GM18508 (cell line): ENCODE data around the gene TLDC2.
"Not testable (repeated sequence)": the region's sequence is repeated elsewhere in the genome, so short reads cannot be mapped to it uniquely, and the experiment has no call there.

Experiments
- ATAC-seq: cut with Tn5 transposase; IDR thresholded peaks from one replicate; pipeline ENCODE4 v1.9.1; 2021; ENCODE audit warnings: moderate number of reproducible peaks; ENCODE audit not compliant: insufficient read depth, unreplicated experiment

TLDC2 gene

GRCh38 chr20:36875702-36876472 lies at the start of gene TLDC2:
Gene TLDC2 (plus strand): TSS chr20:36876138. CDS start chr20:36876175, 37 bp downstream.
- no peak for ATAC-seq

DNA sequence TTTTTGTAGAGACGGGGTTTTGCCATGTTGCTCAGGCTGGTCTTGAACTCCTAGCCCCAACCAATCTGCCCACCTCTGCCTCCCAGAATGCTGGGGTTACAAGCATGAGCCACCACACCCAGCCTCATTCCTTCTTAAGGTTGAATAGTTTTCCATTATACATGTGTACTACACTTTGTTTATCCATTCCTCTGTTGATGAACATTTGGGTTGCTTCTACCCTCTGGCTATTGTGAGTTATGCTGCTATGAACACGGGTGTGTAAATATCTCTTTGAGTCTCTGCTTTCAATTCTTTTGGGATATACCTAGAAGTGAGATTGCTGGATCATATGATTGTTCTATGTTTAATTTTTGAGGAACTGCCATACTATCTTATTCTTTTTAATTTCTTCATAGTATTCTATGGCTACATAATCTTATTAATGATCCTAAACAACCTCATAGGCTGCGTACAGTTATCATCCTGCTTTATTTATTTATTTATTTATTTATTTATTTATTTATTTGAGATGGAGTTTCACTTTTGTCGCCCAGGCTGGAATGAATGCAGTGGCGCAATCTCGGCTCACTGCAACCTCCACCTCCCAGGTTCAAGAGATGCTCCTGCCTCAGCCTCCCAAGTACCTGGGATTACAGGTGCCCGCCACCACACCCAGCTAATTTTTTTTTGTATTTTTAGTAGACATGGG lies 49.2 kb upstream of the TLDC2 start:
- no peak for ATAC-seq

GRCh38 chr20:36827541-36828279 lies 48.2 kb upstream of the TLDC2 start:
- peak; percentile 57 for ATAC-seq

- ATAC-seq = no peak
Observed at GRCh38 chr20:36830791-36831691, 44.9 kb upstream of the TLDC2 start.

DNA sequence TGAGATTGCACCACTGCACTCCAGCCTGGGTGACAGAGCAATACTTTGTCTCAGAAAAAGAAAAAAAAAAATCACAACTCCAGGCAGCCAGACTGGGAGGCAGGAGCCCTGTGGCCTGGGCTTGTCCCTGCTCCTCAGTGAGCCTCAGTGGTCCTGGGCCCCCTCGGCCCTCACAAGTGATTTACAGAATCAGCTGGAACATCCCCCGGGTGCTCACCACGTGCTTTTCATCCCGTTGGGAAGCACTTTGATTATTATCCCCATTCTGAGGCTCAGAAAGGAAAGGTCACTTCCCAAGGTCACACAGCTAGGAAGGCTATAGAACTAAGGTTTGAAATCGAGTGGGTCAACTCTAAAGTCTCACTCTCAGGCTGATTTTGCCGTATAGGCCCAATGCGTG lies 43.1 kb upstream of the TLDC2 start:
- ATAC-seq = no peak

GRCh38 chr20:36833275-36834020 lies 42.5 kb upstream of the TLDC2 start:
- ATAC-seq = no peak

DNA sequence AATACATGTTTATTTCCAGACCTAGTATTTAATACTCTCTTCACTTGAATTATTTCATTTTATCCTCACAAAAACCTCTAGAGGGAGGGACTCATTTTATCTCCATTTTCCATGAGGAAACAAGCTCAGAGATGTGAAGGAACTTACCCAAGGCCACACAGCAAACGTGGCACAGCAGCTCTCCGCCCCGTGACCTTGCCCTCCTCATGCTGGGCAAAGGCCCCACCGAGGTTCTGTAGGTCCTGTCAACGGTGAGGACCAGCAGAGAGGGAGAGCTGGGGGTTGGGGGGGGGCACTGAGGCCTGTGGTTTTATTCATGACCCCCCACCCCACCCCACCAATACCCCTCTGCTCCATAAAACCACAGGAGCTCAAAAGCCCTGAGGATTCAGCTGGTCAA lies 40.9 kb upstream of the TLDC2 start:
- ATAC-seq = no peak

DNA sequence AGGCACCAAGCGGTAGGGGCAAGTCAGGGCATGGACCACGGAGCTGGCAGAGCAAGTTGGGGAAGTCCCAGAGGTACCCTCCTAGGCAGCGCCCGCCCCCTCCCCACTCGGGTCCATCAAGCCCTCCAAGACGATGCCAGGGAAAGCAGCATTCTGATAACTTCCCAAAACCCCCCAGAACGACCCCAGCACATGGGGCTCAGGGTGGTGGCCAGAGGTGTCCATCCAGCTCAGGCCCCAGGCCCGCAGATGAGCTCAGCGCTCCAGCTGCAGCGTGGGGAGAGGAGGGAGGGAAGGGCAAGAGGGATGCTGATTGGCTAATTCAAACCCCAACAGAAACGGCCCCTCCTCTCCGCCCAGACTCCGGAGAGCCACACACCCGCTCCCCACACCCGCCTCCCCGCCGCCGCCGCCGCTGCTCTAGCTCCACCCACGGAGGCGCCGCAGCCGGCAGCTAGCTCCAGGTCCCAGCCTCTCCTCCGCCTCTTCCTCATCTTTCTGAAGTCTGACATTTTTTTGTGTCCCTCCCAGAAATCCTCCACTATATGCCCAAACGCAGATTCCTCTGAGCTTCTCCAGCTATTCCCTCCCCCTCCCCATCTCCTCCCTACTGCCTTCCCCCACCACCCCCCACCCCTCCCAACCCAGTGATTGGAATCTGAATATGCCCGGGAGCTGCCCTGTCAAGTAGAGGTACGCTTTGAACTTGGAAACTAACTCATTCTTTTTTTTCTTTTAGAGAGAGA lies 40.3 kb upstream of the TLDC2 start:
- ATAC-seq = no peak

DNA sequence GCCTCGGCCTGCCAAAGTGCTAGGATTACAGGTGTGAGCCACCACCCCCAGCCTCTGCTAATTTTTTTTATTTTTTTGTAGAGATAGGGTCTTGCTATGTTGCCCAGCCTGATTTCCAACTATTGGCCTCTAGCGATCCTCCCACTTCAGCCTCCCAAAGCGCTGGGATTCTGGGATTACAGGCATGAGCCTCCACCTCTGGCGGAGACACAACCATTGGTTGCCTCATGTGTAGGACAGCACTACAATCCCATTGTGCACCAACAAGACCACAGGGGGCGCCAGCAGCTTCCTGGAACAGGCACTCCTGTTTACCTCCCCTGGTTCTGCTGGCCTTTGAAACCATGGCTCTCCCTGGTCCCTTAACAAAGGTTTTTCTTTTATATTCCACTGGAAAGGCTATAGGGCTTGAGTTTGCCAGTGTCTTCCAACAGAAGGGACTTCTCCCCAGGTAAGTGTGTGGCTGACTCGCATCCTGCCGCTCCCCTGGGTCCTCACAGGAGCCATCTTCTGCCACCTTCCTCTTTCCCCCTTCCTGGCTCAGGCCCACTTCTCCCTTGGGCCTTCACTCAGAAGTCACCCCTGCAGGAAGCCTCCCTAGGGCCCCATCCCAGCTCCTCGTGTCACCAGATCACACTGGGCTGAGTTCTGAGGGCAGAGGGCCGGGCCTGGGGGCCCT lies 39.2 kb upstream of the TLDC2 start:
- ATAC-seq = no peak

GRCh38 chr20:36838376-36838775 lies 37.6 kb upstream of the TLDC2 start:
- ATAC-seq = not testable (repeated sequence)

DNA sequence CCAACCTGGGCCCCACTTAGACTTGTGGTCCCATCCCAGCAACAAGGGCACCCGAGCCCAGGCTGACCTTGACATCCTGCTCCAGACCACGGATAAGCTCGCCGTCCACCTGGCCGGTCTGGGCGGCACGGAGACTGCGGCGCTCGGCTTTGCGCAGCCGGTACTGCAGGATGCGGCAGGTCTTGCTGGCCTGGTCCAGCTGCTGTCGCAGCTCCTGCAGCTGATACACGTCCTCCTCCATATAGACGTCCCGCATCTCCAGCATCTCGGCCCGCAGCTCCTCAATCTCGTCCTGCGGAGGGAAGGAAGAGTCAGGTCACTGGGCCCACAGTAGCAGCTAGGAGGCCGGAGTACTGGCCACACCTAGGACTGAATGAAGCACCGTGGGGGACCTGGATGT lies 36.8 kb upstream of the TLDC2 start:
- no peak for ATAC-seq

DNA sequence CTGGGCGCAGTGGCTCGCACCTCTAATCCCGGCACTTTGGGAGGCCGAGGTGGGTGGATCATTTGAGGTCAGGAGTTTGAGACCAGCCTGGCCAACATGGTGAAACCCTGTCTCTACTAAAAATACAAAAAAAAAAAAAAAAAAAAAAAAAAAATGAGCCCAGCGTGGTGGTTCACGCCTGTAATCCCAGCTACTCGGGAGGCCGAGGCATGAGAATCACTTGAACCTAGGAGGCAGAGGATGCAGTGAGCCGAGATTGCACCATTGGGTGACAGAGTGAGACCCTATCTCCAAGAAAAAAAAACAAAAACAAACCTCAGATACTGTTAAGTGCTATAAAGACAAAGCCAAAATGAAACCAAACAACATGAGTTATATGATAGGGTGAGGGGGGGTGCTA lies 34.9 kb upstream of the TLDC2 start:
- not testable (repeated sequence) for ATAC-seq

GRCh38 chr20:36845288-36845971 lies 30.5 kb upstream of the TLDC2 start:
- ATAC-seq = no peak

DNA sequence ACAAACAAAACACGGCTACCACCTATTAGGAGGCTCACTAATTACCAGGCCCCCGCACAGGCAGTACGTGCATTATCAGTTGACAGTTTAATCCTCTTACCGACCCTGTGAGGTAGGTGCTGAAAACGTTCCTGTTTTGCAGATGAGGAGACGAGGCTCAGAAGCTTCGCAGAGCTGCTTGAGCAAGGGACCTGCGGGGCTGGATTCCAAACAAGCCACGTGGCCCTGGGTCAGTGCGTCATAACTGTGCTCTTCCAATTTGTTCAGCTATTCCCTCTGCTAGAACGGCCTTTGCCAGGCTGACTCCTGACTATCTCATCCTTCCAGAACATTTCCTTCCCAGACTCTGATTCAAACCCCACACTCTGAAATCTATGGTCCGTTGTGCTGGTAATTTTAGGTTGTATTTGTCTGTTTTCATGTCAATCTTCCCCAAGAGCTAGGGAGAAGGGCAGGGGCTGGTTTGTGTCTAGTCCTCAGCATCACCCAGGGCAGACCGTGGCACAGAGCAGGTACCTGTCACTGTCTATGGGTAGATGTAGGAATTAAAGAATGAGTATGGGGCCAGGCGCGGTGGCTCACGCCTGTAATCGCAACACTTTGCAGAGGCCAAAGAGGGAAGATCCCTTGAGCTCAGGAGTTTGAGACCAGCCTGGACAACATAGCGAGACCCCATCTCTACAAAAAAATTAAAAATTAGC lies 28.8 kb upstream of the TLDC2 start:
- no peak for ATAC-seq

DNA sequence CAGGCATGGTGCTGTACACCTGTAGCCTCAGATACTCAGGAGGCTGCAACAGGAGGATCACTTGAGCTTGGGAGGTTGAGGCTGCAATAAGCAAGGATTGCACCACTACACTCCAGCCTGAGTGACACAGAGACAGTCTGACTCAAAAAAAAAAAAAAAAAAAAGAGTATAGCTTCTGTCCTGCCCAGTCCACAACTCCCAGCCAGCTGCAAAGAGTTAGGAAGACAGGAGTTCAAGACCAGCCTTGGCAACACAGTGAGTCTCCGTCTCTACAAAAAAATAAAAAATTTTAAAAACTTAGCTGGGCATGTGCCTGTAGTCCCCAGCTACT lies 28.3 kb upstream of the TLDC2 start:
- ATAC-seq = no peak

- ATAC-seq = no peak
Observed at GRCh38 chr20:36848078-36848660, 27.8 kb upstream of the TLDC2 start.

DNA sequence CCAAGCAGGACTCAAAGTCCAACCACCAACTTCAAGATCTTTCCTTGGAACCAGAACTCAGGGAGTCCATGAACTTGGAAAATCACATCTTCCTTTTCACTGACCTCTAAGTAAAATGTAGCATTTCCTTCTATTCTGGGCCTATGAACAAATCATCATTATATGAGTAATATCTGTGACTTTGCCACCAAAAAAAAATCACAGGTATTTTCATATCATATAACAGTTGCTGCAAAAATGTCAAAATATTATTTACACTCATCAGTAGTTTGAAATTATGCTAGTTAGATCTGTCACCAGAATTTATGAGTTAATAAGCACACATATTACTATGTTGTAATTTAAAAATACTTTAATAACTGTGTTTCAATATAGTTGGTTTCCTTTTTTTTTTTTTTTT lies 27.3 kb upstream of the TLDC2 start:
- no peak for ATAC-seq
